ENCODE data around the gene SECTM1. TPM values are rescaled to one million over a fixed set of nuclear protein-coding genes. Genes with fewer than 3 reads are reported as not detected.
A peak's percentile ranks its signal among the peaks of the same experiment; 100 is the strongest.

SECTM1 gene
- total and polyA plus RNA-seq, 8 donors: 0.74 to 7.4 (median 1.6) TPM

DNA sequence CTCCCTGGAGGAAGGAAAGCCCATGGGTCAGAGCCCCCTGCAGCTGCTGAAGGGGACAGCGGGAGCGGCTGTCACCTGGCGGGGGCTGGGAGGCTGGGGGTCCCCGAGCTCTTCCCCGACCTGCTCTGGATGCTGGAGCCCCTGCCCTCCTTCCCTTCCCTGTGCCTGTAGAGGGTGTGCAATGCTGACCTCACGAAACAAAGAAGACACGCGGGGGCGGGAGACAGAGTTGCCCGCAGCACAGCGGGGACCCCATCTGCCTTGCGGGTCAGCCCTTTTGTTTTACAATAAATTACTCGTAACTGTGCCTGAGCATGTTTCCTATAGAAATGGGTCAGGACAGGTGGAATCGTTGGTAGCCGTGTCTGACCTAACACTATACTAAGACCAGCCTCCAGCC is 6.3 kb downstream of the SECTM1 start:
- FAIRE-seq (no peak), DNase-seq (no peak), ATAC-seq (no peak)
- Histone ChIP-seq H3K4me1 (no peaks in the 10 kb centered on the region), H3K4me3 (no peak overlapping the region), H3K27ac (no peak overlapping the region), H3K36me3 (no peaks in the 10 kb centered on the region), H3K27me3 (no peaks in the 10 kb centered on the region), H3K9me3 (no peaks in the 10 kb centered on the region)
- WGBS, 2 donors: 82 to 89% methylated on average over 15 of the region's 15 CpGs
- TF ChIP-seq, protein P1, sequence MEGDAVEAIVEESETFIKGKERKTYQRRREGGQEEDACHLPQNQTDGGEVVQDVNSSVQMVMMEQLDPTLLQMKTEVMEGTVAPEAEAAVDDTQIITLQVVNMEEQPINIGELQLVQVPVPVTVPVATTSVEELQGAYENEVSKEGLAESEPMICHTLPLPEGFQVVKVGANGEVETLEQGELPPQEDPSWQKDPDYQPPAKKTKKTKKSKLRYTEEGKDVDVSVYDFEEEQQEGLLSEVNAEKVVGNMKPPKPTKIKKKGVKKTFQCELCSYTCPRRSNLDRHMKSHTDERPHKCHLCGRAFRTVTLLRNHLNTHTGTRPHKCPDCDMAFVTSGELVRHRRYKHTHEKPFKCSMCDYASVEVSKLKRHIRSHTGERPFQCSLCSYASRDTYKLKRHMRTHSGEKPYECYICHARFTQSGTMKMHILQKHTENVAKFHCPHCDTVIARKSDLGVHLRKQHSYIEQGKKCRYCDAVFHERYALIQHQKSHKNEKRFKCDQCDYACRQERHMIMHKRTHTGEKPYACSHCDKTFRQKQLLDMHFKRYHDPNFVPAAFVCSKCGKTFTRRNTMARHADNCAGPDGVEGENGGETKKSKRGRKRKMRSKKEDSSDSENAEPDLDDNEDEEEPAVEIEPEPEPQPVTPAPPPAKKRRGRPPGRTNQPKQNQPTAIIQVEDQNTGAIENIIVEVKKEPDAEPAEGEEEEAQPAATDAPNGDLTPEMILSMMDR (IDR thresholded peaks at IDR 0.05): no peak
- intact Hi-C loops (cut with DNase I): loop anchor here in 2 of 3 donors (10.0 kb wide), 2 partner anchors 92 to 122 kb away; no protein-coding TSS in a partner anchor

- FAIRE-seq (no peak), DNase-seq (peak in 2 of 6 donors; percentile 28 to 69), ATAC-seq (no peak)
- no peaks in the 10 kb centered on the region for H3K9me3 ChIP-seq
- intact Hi-C loops (cut with DNase I): loop anchor here in 2 of 3 donors (10.0 kb wide), 2 partner anchors 91 to 121 kb away; no protein-coding TSS in a partner anchor
- H3K36me3 ChIP-seq: no peaks in the 10 kb centered on the region
- TF ChIP-seq, protein P1 (IDR thresholded peaks at IDR 0.05): no peak
- no peak overlapping the region for H3K27ac ChIP-seq
- H3K4me1 ChIP-seq: peaks cover 0 to 3% (median 0%) of the 10 kb centered on the region in 3 donors
- WGBS, 2 donors: 87 to 88% methylated on average over 28 to 30 of the region's 30 CpGs
- no peak overlapping the region for H3K4me3 ChIP-seq
- H3K27me3 ChIP-seq: no peaks in the 10 kb centered on the region
These were observed 8.0 kb downstream of the SECTM1 start for GRCh38 chr17:82325286-82326180.

- TF ChIP-seq, protein P1 (IDR thresholded peaks at IDR 0.05): no peak
- Histone ChIP-seq H3K36me3 (no peaks in the 10 kb centered on the region), H3K27ac (no peak overlapping the region), H3K27me3 (no peaks in the 10 kb centered on the region), H3K9me3 (no peaks in the 10 kb centered on the region), H3K4me3 (no peak overlapping the region), H3K4me1 (peaks cover 0 to 3% (median 0%) of the 10 kb centered on the region in 3 donors)
- WGBS, 2 donors: 66 to 77% methylated on average over 25 of the region's 25 CpGs
- ATAC-seq (no peak), FAIRE-seq (no peak), DNase-seq (peak in 2 of 6 donors; percentile 52 to 59)
- intact Hi-C loops (cut with DNase I): loop anchor here (5.0 to 10.0 kb wide), 3 partner anchors 87 to 120 kb away; no protein-coding TSS in a partner anchor
These were observed 8.8 kb downstream of the SECTM1 start for GRCh38 chr17:82324566-82325285.

GRCh38 chr17:82323514-82324234 is 9.9 kb downstream of the SECTM1 start:
- no peak for ATAC-seq

More at GRCh38 chr17:82323514-82324234, 9.9 kb downstream of the SECTM1 start:
- Histone ChIP-seq H3K4me1 (peaks cover 0 to 3% (median 0%) of the 10 kb centered on the region in 3 donors), H3K27me3 (no peaks in the 10 kb centered on the region), H3K36me3 (no peaks in the 10 kb centered on the region), H3K27ac (no peak overlapping the region), H3K9me3 (no peaks in the 10 kb centered on the region), H3K4me3 (no peak overlapping the region)
- WGBS, 2 donors: 49 to 53% methylated on average over 20 to 21 of the region's 21 CpGs
- intact Hi-C loops (cut with DNase I): loop anchor here (5.0 to 10.0 kb wide), 3 partner anchors 86 to 119 kb away; no protein-coding TSS in a partner anchor
- FAIRE-seq (no peak), DNase-seq (peak in 1 of 6 donors; percentile 73)
- TF ChIP-seq, protein P1 (IDR thresholded peaks at IDR 0.05): no peak

All from pancreas (tissue), 10 donors.